ENCODE results near the gene PIGQ. TPM values are rescaled to one million over a fixed set of nuclear protein-coding genes. Genes with fewer than 3 reads are reported as not detected.

Gene PIGQ
- total RNA-seq, 1 donor from 2014 or later, result 12.3 TPM

GRCh38 chr16:600781-601180, 31.0 kb downstream of the PIGQ start:
- DNase-seq (ENCODE audit: low read depth in 2 of 2), result peak in 1 of 2 donors; percentile 33

- no peak for DNase-seq (ENCODE audit: low read depth in 2 of 2)
Measured at GRCh38 chr16:603933-604332, 34.2 kb downstream of the PIGQ start.

GRCh38 chr16:606656-607307, 37.0 kb downstream of the PIGQ start:
- DNase-seq (ENCODE audit: low read depth in 2 of 2), result no peak

- DNase-seq (ENCODE audit: low read depth in 2 of 2), result no peak
Measured at GRCh38 chr16:608019-608418, 38.3 kb downstream of the PIGQ start.

- no peak for DNase-seq (ENCODE audit: low read depth in 2 of 2)
Measured at GRCh38 chr16:609316-609715, 39.5 kb downstream of the PIGQ start.

GRCh38 chr16:609984-610383, 40.2 kb downstream of the PIGQ start:
- DNase-seq (ENCODE audit: low read depth in 2 of 2), result no peak

GRCh38 chr16:610513-611381, 41.0 kb downstream of the PIGQ start:
- DNase-seq (ENCODE audit: low read depth in 2 of 2), result peak in 1 of 2 donors; percentile 43

GRCh38 chr16:615122-615521, 45.4 kb downstream of the PIGQ start:
- no peak for DNase-seq (ENCODE audit: low read depth in 2 of 2)

- DNase-seq (ENCODE audit: low read depth in 2 of 2), result no peak
Measured at GRCh38 chr16:616733-617586, 47.2 kb downstream of the PIGQ start.

- no peak for DNase-seq (ENCODE audit: low read depth in 2 of 2)
Measured at GRCh38 chr16:617855-618254, 48.1 kb downstream of the PIGQ start.

- DNase-seq (ENCODE audit: low read depth in 2 of 2), result no peak
Measured at GRCh38 chr16:619476-620100, 49.8 kb downstream of the PIGQ start.

GRCh38 chr16:620700-621525, 51.1 kb downstream of the PIGQ start:
- no peak for DNase-seq (ENCODE audit: low read depth in 2 of 2)

- no peak for DNase-seq (ENCODE audit: low read depth in 2 of 2)
Measured at GRCh38 chr16:621526-622105, 51.8 kb downstream of the PIGQ start.

GRCh38 chr16:622920-623280, 53.1 kb downstream of the PIGQ start:
- no peak for DNase-seq (ENCODE audit: low read depth in 2 of 2)

GRCh38 chr16:624526-625070, 54.8 kb downstream of the PIGQ start:
- DNase-seq (ENCODE audit: low read depth in 2 of 2), result no peak

GRCh38 chr16:625117-625976, 55.6 kb downstream of the PIGQ start:
- DNase-seq (ENCODE audit: low read depth in 2 of 2), result no peak

GRCh38 chr16:625977-626765, 56.4 kb downstream of the PIGQ start:
- DNase-seq (ENCODE audit: low read depth in 2 of 2), result no peak

GRCh38 chr16:626787-627453, 57.2 kb downstream of the PIGQ start:
- peak in 1 of 2 donors; percentile 89 for DNase-seq (ENCODE audit: low read depth in 2 of 2)

Measured in dermis microvascular lymphatic vessel endothelial cell (primary cell).